ENCODE measurements around the gene PTHLH. TPM values are rescaled to one million over a fixed set of nuclear protein-coding genes. Genes with fewer than 3 reads are reported as not detected.
A peak's percentile ranks its signal among the peaks of the same experiment; 100 is the strongest.

PTHLH gene
- total and polyA plus RNA-seq, 12 donors = 0.11 to 0.55 (median 0.30) TPM; not detected in 6

GRCh38 chr12:27951898-27952297 is 20.6 kb downstream of the PTHLH start:
- intact Hi-C loops (cut with DNase I) = no loop called here
- Histone ChIP-seq H3K4me1 (replicated peaks in 1 of 2) (no peaks in the 10 kb centered on the region), H3K27ac (no peak overlapping the region), H3K36me3 (replicated peaks in 1 of 2) (no peaks in the 10 kb centered on the region), H3K9me3 (replicated peaks in 1 of 3) (no peaks in the 10 kb centered on the region), H3K27me3 (no peaks in the 10 kb centered on the region), H3K4me3 (no peak overlapping the region)
- 77 to 88% (median 81%) methylated on average over 7 of the region's 7 CpGs for WGBS, 4 donors
- no peak for TF ChIP-seq POLR2A (IDR thresholded peaks at IDR 0.05)
- TF ChIP-seq CTCF (IDR thresholded peaks at IDR 0.05) = no peak
- no peak for DNase-seq

- Histone ChIP-seq H3K9me3 (replicated peaks in 1 of 3) (no peaks in the 10 kb centered on the region), H3K36me3 (replicated peaks in 1 of 2) (no peaks in the 10 kb centered on the region), H3K4me3 (no peak overlapping the region), H3K27me3 (no peaks in the 10 kb centered on the region), H3K27ac (no peak overlapping the region), H3K4me1 (replicated peaks in 1 of 2) (no peaks in the 10 kb centered on the region)
- intact Hi-C loops (cut with DNase I) = no loop called here
- 69 to 86% (median 84%) methylated on average over 1 of the region's 1 CpG for WGBS, 4 donors
- no peak for DNase-seq
- TF ChIP-seq POLR2A (IDR thresholded peaks at IDR 0.05) (no peak), CTCF (IDR thresholded peaks at IDR 0.05) (no peak)
Measured at GRCh38 chr12:27946421-27946820, 26.1 kb downstream of the PTHLH start.

- H3K27me3 ChIP-seq = no peaks in the 10 kb centered on the region
- no peaks in the 10 kb centered on the region for H3K9me3 ChIP-seq (replicated peaks in 1 of 3)
- 30 to 35% (median 33%) methylated on average over 4 of the region's 4 CpGs for WGBS, 4 donors
- peak; percentile 66 to 93 (median 82) for DNase-seq
- TF ChIP-seq CTCF (IDR thresholded peaks at IDR 0.05) (peak; percentile 61 to 87 (median 74)), POLR2A (IDR thresholded peaks at IDR 0.05) (no peak)
- no peaks in the 10 kb centered on the region for H3K36me3 ChIP-seq (replicated peaks in 1 of 2)
- no peak overlapping the region for H3K27ac ChIP-seq
- H3K4me3 ChIP-seq = no peak overlapping the region
- intact Hi-C loops (cut with DNase I) = loop anchor here in 1 of 2 donors (5.0 kb wide), 1 partner anchor 209 kb away; no protein-coding TSS in a partner anchor
- no peaks in the 10 kb centered on the region for H3K4me1 ChIP-seq (replicated peaks in 1 of 2)
Measured at GRCh38 chr12:27940756-27941402, 31.7 kb downstream of the PTHLH start.

DNA sequence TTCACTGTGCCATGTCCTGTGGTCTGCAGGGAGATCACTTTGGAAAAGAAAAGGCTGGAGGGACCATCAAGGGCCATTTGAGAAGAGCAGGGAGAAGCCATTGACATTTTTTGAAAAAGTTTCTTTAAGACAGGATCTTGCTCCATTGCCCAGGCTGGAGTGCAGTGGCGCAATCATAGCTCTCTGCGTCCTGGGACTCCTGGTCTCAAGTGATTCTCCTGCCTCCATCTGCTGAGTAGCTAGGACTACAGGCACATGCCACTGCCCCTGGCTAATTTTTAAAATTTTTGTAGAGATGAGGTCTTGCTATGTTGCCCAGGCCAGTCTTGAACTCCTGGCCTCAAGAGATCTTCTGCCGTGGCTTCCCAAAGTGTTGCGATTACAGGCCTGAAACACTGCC is 32.3 kb downstream of the PTHLH start:
- WGBS, 4 donors = 89 to 95% (median 92%) methylated on average over 4 of the region's 4 CpGs
- Histone ChIP-seq H3K4me3 (no peak overlapping the region), H3K36me3 (replicated peaks in 1 of 2) (no peaks in the 10 kb centered on the region), H3K27me3 (no peaks in the 10 kb centered on the region), H3K9me3 (replicated peaks in 1 of 3) (no peaks in the 10 kb centered on the region), H3K4me1 (replicated peaks in 1 of 2) (no peaks in the 10 kb centered on the region), H3K27ac (no peak overlapping the region)
- intact Hi-C loops (cut with DNase I) = loop anchor here in 1 of 2 donors (5.0 kb wide), 1 partner anchor 208 kb away; no protein-coding TSS in a partner anchor
- TF ChIP-seq CTCF (IDR thresholded peaks at IDR 0.05) (no peak), POLR2A (IDR thresholded peaks at IDR 0.05) (no peak)
- DNase-seq = no peak
